ENCODE measurements around the gene METRN. TPM values are rescaled to one million over a fixed set of nuclear protein-coding genes. Genes with fewer than 3 reads are reported as not detected.

The METRN gene
- total RNA-seq, 1 donor from 2014 or later, result 32.2 TPM

- intact Hi-C loops (cut with DNase I), result no loop called here
- peaks cover 8% of the 10 kb centered on the region for H3K4me1 ChIP-seq
Observed at GRCh38 chr16:762595-763268, 47.8 kb downstream of the METRN start.

GRCh38 chr16:763369-764183, 48.7 kb downstream of the METRN start:
- TF ChIP-seq POLR2AphosphoS5 (IDR thresholded peaks at IDR 0.05; ENCODE audit: insufficient read depth in 1 of 2, low read depth in 1 of 2) (no peak), CTCF (IDR thresholded peaks at IDR 0.05) (no peak), POLR2A (IDR thresholded peaks at IDR 0.05) (no peak)
- H3K36me3 ChIP-seq, result no peaks in the 10 kb centered on the region
- H3K4me3 ChIP-seq, result no peak overlapping the region
- no peaks in the 10 kb centered on the region for H3K27me3 ChIP-seq
- H3K4me1 ChIP-seq, result peaks cover 8% of the 10 kb centered on the region
- H3K9me3 ChIP-seq, result no peaks in the 10 kb centered on the region
- intact Hi-C loops (cut with DNase I), result no loop called here
- no peak for DNase-seq (ENCODE audit: extremely low spot score in 2 of 2)
- H3K27ac ChIP-seq, result no peak overlapping the region

More at GRCh38 chr16:762595-763268, 47.8 kb downstream of the METRN start:
- Histone ChIP-seq H3K9me3 (no peaks in the 10 kb centered on the region), H3K4me3 (no peak overlapping the region), H3K27ac (no peak overlapping the region), H3K36me3 (no peaks in the 10 kb centered on the region), H3K27me3 (no peaks in the 10 kb centered on the region)
- DNase-seq (ENCODE audit: extremely low spot score in 2 of 2), result no peak
- TF ChIP-seq POLR2A (IDR thresholded peaks at IDR 0.05), result no peak
- TF ChIP-seq CTCF (IDR thresholded peaks at IDR 0.05), result no peak
- no peak for TF ChIP-seq POLR2AphosphoS5 (IDR thresholded peaks at IDR 0.05; ENCODE audit: insufficient read depth in 1 of 2, low read depth in 1 of 2)

GRCh38 chr16:764184-764750, 49.3 kb downstream of the METRN start:
- TF ChIP-seq CTCF (IDR thresholded peaks at IDR 0.05), result no peak
- TF ChIP-seq POLR2AphosphoS5 (IDR thresholded peaks at IDR 0.05; ENCODE audit: insufficient read depth in 1 of 2, low read depth in 1 of 2), result no peak
- TF ChIP-seq POLR2A (IDR thresholded peaks at IDR 0.05), result no peak
- Histone ChIP-seq H3K27me3 (no peaks in the 10 kb centered on the region), H3K4me1 (peaks cover 8% of the 10 kb centered on the region), H3K27ac (no peak overlapping the region), H3K36me3 (no peaks in the 10 kb centered on the region), H3K9me3 (no peaks in the 10 kb centered on the region), H3K4me3 (no peak overlapping the region)
- intact Hi-C loops (cut with DNase I), result no loop called here
- no peak for DNase-seq (ENCODE audit: extremely low spot score in 2 of 2)

GRCh38 chr16:764848-765487, 50.0 kb downstream of the METRN start:
- Histone ChIP-seq H3K9me3 (no peaks in the 10 kb centered on the region), H3K36me3 (no peaks in the 10 kb centered on the region), H3K27ac (no peak overlapping the region), H3K27me3 (no peaks in the 10 kb centered on the region), H3K4me1 (peaks cover 6% of the 10 kb centered on the region), H3K4me3 (no peak overlapping the region)
- intact Hi-C loops (cut with DNase I), result no loop called here
- no peak for DNase-seq (ENCODE audit: extremely low spot score in 2 of 2)
- no peak for TF ChIP-seq POLR2AphosphoS5 (IDR thresholded peaks at IDR 0.05; ENCODE audit: insufficient read depth in 1 of 2, low read depth in 1 of 2)
- TF ChIP-seq CTCF (IDR thresholded peaks at IDR 0.05), result no peak
- TF ChIP-seq POLR2A (IDR thresholded peaks at IDR 0.05), result no peak

All from vagina (tissue), 2 donors.